ENCODE data around the gene TRIM17.

The TRIM17 gene

DNA sequence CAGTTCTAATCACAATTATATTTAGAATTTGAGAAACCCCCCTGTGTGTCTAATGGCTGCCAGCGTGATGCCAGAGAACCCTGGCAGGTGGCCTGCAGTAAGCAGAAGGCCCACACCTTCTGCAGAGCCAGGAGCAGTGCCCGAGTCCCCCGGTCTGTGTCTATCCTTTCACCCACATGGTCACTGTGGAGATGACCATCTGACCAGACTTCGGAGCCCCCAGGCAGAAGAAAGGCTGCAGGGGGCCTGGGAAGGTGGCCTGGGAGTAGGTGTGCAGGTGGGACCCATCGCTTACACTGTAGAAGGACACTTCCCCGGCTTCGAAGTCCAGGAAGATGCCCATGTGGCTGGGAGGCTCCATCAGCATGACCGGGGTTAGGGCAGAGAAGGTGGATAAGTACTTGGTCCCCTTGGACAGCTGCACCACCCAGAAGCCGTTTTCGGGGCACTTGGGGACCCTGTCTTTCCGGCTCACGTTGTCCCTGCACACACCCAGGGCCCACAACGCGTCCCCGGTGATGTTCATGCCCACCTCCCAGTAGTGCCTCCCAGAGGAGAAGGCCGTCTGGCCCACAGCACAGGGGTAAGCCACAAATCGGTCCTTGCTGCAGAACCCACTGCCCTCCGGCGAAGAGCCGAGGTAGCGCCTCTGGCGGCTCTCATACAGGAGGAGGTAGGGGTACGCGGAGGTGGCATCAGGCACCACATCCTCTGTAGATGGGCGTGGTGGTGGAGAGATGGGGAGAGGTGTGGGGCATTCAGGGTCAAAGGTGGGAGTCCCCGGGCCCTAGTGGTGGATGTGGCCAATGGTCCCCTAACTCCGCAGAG lies 8.4 kb downstream of the TRIM17 start:
- TF ChIP-seq, protein P1, sequence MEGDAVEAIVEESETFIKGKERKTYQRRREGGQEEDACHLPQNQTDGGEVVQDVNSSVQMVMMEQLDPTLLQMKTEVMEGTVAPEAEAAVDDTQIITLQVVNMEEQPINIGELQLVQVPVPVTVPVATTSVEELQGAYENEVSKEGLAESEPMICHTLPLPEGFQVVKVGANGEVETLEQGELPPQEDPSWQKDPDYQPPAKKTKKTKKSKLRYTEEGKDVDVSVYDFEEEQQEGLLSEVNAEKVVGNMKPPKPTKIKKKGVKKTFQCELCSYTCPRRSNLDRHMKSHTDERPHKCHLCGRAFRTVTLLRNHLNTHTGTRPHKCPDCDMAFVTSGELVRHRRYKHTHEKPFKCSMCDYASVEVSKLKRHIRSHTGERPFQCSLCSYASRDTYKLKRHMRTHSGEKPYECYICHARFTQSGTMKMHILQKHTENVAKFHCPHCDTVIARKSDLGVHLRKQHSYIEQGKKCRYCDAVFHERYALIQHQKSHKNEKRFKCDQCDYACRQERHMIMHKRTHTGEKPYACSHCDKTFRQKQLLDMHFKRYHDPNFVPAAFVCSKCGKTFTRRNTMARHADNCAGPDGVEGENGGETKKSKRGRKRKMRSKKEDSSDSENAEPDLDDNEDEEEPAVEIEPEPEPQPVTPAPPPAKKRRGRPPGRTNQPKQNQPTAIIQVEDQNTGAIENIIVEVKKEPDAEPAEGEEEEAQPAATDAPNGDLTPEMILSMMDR (conservative IDR thresholded peaks at IDR 0.05): no peak
- H3K27ac ChIP-seq: no peak overlapping the region

DNA sequence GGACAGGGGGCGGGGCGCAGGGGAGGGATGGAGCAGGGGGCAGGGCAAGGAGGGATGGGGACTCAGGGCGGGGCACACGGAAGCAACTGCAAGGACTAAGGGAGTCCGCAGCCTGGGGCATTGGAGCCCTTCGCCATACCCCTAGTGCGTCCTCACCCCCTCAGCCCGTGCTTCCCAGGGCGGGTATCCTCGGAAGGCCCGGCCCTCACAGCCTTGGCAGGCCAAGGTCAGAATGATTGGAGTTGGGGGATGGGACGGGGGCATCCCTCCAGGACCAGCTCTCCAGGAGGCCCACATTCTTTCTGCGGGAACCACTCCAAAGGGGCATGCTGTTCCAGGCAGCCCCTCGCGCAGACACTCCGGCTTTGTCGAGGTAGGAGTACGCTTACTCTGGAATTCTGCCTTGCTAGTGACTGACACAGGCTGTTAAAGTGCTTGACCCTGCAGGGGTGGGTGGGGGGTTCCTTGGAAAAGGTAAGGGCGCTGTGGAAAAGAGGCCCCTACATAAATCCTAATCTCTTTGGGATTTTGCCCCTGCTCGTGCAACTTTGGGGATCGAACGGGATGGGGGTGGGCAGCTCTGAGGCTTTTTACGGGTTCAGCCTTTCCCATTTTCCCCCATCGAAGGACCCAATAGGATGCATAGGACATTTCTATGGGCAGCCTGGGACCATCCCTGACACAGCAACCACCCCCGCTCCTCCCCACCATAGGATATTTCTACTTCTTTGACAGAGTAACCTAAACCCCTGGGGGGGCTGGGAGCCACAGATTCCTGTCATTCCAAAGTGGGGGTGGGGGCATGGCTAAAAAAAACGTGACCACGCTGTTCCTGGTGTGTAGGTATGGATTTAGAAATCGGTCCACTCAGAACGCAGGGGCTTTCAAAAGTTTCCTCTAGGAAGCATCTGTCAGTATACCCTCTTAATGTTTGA lies 9.3 kb downstream of the TRIM17 start:
- no peak overlapping the region; the same call in 1 of the 2 replicates for H3K27ac ChIP-seq
- TF ChIP-seq, protein P1 (conservative IDR thresholded peaks at IDR 0.05): no peak

DNA sequence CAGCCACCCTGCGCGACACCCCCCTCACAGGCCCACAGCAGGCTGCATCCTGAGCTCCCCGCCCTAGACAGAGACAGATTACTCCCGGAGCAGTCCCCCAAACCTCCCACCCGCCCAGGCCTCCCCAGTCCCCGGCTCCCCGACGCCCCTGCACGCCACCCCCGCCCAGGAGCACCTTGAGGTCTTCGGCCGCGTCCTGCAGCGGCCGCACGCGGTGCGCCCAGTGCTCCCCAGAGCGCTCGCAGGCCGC lies 10.8 kb downstream of the TRIM17 start:
- TF ChIP-seq, protein P1 (conservative IDR thresholded peaks at IDR 0.05): no peak
- H3K27ac ChIP-seq: peak overlapping the region; percentile 73

DNA sequence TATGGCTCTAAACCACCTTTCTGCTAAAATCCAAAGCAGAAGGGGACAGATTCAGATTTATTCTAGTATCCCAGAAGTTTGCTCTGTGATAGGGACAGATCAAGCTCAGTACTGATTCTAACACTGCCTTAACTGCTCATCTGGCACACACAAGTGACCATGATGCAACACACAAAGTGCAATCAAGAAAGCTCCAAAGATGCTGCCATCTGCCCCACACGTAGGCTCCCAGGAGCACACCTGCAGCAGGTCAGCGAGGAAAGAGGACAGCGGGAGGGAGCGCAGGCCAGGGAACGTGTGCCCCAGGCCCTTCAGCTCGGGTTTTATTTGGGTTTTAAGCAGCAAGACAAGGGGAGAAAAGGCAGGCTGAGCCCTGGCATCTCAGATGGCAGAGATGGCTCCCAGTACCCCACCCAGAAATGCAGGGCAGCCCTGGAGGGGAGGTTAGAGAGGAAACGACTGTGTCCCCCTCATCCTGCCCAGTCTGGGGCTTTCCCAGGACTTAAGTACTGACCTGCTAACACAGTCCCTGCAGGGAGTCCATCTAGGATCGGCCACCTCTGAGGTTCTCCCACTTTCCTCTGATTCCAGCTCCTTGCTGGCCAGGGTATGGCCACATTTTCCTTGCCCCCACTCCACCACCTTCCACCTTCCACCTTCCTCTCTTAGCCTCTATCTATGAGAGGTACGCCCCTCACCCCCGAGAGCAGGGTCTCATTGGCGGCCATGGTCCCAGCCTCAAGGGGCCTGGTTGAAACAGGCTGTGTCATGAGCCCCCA lies 11.3 kb downstream of the TRIM17 start:
- TF ChIP-seq, protein P1 (conservative IDR thresholded peaks at IDR 0.05): no peak
- peak overlapping the region; percentile 73 for H3K27ac ChIP-seq

DNA sequence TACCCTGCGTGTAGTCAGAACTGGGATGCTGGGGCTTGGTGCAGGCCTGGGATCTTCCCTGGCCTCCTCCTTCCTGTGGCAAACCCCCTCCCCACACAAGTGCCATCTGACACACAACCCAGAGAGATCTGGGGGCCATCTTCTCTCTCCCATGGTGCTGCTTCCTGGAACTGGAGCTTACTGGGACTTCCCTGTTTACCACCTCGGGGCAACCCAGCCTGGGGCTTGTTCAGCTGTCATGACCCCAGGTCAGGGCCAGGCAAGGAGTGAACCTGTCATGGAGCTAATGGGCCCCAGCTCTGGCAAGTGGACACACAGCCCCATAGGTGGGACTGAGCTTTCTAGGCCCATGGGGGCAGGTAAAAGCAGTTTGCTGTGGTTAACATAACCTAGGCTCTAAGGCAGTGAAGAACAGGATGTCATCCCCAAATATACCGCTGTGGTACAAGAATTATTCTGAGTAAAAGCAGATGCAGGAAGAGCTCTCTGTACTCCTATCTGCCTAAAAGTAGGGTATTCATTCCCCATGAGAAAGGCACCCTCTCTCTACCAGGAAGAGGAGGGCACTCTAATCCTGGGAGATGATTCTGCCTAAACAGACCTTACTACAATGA lies 12.4 kb downstream of the TRIM17 start:
- H3K27ac ChIP-seq: no peak overlapping the region
- TF ChIP-seq, protein P1 (conservative IDR thresholded peaks at IDR 0.05): no peak

DNA sequence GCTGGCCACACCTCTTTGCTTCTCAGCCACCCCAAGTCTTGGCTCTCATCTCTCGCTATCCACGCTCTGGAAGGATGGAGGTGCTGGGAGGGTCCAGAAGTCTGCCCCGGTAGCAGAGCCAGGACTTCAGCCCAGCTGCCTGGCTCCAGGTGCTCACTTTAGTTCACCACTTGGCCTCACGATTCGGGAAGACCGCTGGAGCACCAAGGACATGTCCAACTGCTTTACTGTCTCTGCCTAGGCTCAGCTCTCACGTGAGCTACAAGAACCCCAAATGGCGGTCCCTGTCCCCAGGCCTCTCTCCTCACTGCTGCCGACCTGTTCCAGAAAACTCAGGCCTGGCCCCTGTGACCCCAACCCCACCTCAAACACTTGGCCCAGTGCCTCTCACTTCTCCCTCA lies 13.4 kb downstream of the TRIM17 start:
- no peak overlapping the region for H3K27ac ChIP-seq
- TF ChIP-seq, protein P1 (conservative IDR thresholded peaks at IDR 0.05): no peak
